DOHH2 (cell line): ENCODE measurements around the gene PPFIA1.

Source experiments
- H3F3A ChIP-seq: fragments of 200-600 bp; sonication (generic), shearing (Covaris generic); 2 replicates; pipeline ENCODE4 v1.6.0; 2016; ENCODE audit warnings: antibody characterized with exemption, mild to moderate bottlenecking; ENCODE audit not compliant: control insufficient read depth, insufficient read depth
- H3K27ac ChIP-seq: fragments of 200-600 bp; sonication (generic); 2 replicates; pipeline ENCODE4 v1.5.1; 2014; ENCODE audit warnings: low read depth, mild to moderate bottlenecking, low read length, moderate library complexity
- H3K27me3 ChIP-seq: fragments of 200-600 bp; sonication (generic); 2 replicates; pipeline ENCODE4 v1.6.1; 2014; ENCODE audit warnings: mild to moderate bottlenecking, low read length, mixed read lengths; ENCODE audit not compliant: control insufficient read depth
- H3K36me3 ChIP-seq: fragments of 200-600 bp; sonication (generic); 2 replicates; pipeline ENCODE4 v1.6.1; 2014; ENCODE audit warnings: mild to moderate bottlenecking, low read length, moderate library complexity, mixed read lengths; ENCODE audit not compliant: control insufficient read depth
- H3K4me1 ChIP-seq: fragments of 200-600 bp; sonication (generic); 2 replicates; pipeline ENCODE4 v1.6.1; 2014; ENCODE audit warnings: mild to moderate bottlenecking, low read length, mixed read lengths; ENCODE audit not compliant: control insufficient read depth
- H3K4me2 ChIP-seq: fragments of 200-600 bp; sonication (generic); 2 replicates; pipeline ENCODE4 v1.6.0; 2014; ENCODE audit warnings: mild to moderate bottlenecking, low read length, moderate library complexity
- H3K4me3 ChIP-seq: fragments of 200-600 bp; sonication (generic); 2 replicates; pipeline ENCODE4 v1.5.1; 2014; ENCODE audit warnings: mild to moderate bottlenecking, low read length, mixed read lengths
- H3K79me2 ChIP-seq: fragments of 200-600 bp; sonication (generic); 2 replicates; pipeline ENCODE4 v1.6.1; 2014; ENCODE audit warnings: mild to moderate bottlenecking, low read length, mixed read lengths; ENCODE audit not compliant: control insufficient read depth
- H3K9me2 ChIP-seq: fragments of 200-600 bp; sonication (generic); replicated peaks from 2 replicates; pipeline ENCODE4 v1.6.1; 2014; ENCODE audit warnings: mild to moderate bottlenecking, low read length, mixed read lengths; ENCODE audit not compliant: control insufficient read depth
- H3K9me3 ChIP-seq: fragments of 200-600 bp; sonication (generic); 2 replicates; pipeline ENCODE4 v1.6.1; 2014; ENCODE audit warnings: antibody characterized with exemption, low read length, mixed read lengths; ENCODE audit not compliant: control insufficient read depth, insufficient read depth
- H4K20me1 ChIP-seq: fragments of 200-600 bp; sonication (generic); 2 replicates; pipeline ENCODE4 v1.6.0; 2014; ENCODE audit warnings: low read depth, mild to moderate bottlenecking, antibody characterized with exemption, low read length, moderate library complexity; ENCODE audit not compliant: control insufficient read depth, insufficient read depth
- CTCF ChIP-seq: fragments of 200-600 bp; sonication (generic); IDR thresholded peaks from one replicate; pipeline ENCODE4 v1.5.1; 2014; ENCODE audit warnings: antibody characterized with exemption, mild to moderate bottlenecking, low read depth, low read length; ENCODE audit not compliant: poor library complexity, severe bottlenecking
- EZH2phosphoT487 ChIP-seq: fragments of 200-600 bp; sonication (generic); IDR thresholded peaks from 2 replicates; pipeline ENCODE4 v1.6.1; 2017; ENCODE audit warnings: borderline replicate concordance, mild to moderate bottlenecking, antibody characterized with exemption, low read length, moderate library complexity, mixed read lengths

PPFIA1 gene

GRCh38 chr11:70288721-70289120 lies 18.2 kb downstream of the PPFIA1 start:
- no peaks in the 10 kb centered on the region for H3F3A ChIP-seq
- H3K4me3 ChIP-seq, result no peak overlapping the region
- no peak overlapping the region for H3K4me2 ChIP-seq
- H3K9me3 ChIP-seq, result no peaks in the 10 kb centered on the region
- H3K79me2 ChIP-seq, result peaks cover 23% of the 10 kb centered on the region
- H3K9me2 ChIP-seq, result no peaks in the 10 kb centered on the region
- TF ChIP-seq CTCF (no peak), EZH2phosphoT487 (no peak)
- H3K27ac ChIP-seq, result no peak overlapping the region
- H3K36me3 ChIP-seq, result peaks cover 42% of the 10 kb centered on the region
- H4K20me1 ChIP-seq, result no peaks in the 10 kb centered on the region
- H3K4me1 ChIP-seq, result no peaks in the 10 kb centered on the region
- no peaks in the 10 kb centered on the region for H3K27me3 ChIP-seq

GRCh38 chr11:70289582-70289981 lies 19.1 kb downstream of the PPFIA1 start:
- Histone ChIP-seq H3K79me2 (peaks cover 25% of the 10 kb centered on the region), H3K27ac (no peak overlapping the region), H3K9me3 (no peaks in the 10 kb centered on the region), H3K4me1 (no peaks in the 10 kb centered on the region), H4K20me1 (no peaks in the 10 kb centered on the region), H3K4me3 (no peak overlapping the region), H3K4me2 (no peak overlapping the region), H3K27me3 (no peaks in the 10 kb centered on the region), H3F3A (no peaks in the 10 kb centered on the region), H3K9me2 (no peaks in the 10 kb centered on the region), H3K36me3 (peaks cover 40% of the 10 kb centered on the region)
- TF ChIP-seq EZH2phosphoT487, result no peak
- no peak for TF ChIP-seq CTCF

- Histone ChIP-seq H3K79me2 (peaks cover 25% of the 10 kb centered on the region), H3K36me3 (peaks cover 40% of the 10 kb centered on the region), H3K4me2 (no peak overlapping the region), H3K9me3 (no peaks in the 10 kb centered on the region), H4K20me1 (no peaks in the 10 kb centered on the region), H3K27me3 (no peaks in the 10 kb centered on the region), H3K4me3 (no peak overlapping the region), H3K4me1 (no peaks in the 10 kb centered on the region), H3K9me2 (no peaks in the 10 kb centered on the region), H3K27ac (no peak overlapping the region), H3F3A (no peaks in the 10 kb centered on the region)
- no peak for TF ChIP-seq CTCF
- TF ChIP-seq EZH2phosphoT487, result no peak
Observed at GRCh38 chr11:70290361-70291065, 20.0 kb downstream of the PPFIA1 start.
